HG03342 (cell line): ENCODE data around the gene FOXL2NB.

ENCODE experiments used
- ATAC-seq: cut with Tn5 transposase; IDR thresholded peaks from one replicate; pipeline ENCODE4 v1.9.1; 2021; ENCODE audit warnings: mild to moderate bottlenecking, moderate library complexity; ENCODE audit not compliant: unreplicated experiment

FOXL2NB gene

DNA sequence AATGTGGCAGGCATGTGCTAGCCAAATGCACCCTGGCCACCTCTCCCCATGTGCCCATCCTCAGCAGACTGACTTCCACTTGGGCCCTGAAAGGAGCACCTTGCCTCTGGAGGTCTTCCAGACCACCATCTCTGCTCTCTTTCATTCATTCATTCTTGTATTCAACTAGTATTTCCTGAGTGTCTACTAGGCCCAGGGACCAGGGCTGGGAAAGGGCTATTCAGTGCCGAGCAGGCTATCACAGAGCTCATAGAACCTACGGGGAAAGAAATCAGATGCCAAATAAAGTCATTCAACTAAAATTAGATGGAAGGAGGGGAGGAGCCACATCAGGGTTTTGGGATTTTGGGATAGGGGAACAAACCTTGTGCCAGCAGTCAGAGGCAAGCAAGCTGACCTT is 40.2 kb downstream of the FOXL2NB start:
- ATAC-seq: no peak

DNA sequence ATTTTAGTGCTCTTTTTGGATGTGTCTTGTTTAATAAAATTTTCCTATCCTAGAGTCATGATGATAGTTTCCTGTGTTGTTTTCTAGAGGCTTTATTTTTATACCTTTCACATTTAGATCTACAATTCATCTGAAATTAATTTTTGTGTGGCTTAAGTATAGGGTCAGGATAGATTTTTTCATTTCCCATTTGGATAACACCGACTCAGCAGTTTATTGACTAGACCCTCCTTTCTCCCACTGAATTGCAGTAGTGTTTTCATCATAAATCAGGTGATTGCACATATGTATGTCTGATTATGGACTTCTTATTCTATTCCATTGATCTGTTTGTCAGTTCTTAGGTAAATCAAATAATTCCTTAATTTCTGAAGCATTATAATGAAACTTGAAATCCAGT is 48.7 kb downstream of the FOXL2NB start:
- ATAC-seq: no peak
